ENCODE results near the gene GBX1. TPM values are rescaled to one million over a fixed set of nuclear protein-coding genes. Genes with fewer than 3 reads are reported as not detected.

Gene GBX1
- total and polyA plus RNA-seq, 2 donors (not counting 3 experiments of a cell fraction or from before 2014, with no cell fraction given) = not detected

DNA sequence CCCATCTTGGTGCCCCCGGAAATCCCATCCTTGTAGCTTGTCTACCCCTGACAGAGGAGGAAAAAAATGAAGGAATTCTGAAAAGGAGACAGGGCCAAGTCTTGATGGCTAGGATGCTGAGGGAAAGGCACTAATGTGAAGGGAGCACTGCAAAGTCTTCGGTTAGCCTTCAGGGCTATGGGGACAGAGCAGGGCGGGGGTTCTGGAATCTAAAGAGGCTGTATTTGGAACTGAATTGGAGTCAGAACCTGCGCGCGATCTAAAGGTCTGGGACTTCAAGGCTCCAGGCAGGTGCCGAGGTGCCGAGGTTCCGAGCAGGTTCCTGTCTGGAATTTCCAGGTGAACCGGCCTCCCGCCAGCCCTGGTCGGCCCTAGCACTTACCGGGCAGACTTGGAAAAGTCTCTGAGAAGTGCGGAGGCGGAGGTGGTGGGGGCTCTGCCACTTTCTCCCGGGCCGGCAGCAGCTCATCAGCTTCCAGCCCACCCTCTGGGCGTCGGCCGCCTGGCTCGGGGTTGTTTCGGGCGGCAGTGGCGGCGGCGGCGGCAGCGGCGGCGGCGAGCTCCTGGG, 781 bp downstream of the GBX1 start:
- Histone ChIP-seq H3K9ac (replicated peaks; ENCODE audit: extremely low read depth, insufficient read depth, low read length) (no peak overlapping the region), H3K36me3 (ENCODE audit: control insufficient read depth in 2 of 2, extremely low read depth in 1 of 2, insufficient read depth in 2 of 2, low read length in 2 of 2) (no peaks in the 10 kb centered on the region), H3K27me3 (ENCODE audit: control insufficient read depth in 2 of 2, insufficient read depth in 2 of 2, low read length in 2 of 2) (peaks cover 45 to 67% of the 10 kb centered on the region in 2 experiments), H3K4me1 (ENCODE audit: control insufficient read depth, extremely low read depth, insufficient read depth, low read length) (peaks cover 6% of the 10 kb centered on the region), H2AFZ (ENCODE audit: low read depth, low read length) (peak overlapping the region; percentile 58), H3K9me1 (replicated peaks; ENCODE audit: control insufficient read depth, extremely low read depth, insufficient read depth, low read length) (no peaks in the 10 kb centered on the region), H3K79me2 (ENCODE audit: control insufficient read depth, insufficient read depth, low read length) (no peaks in the 10 kb centered on the region), H3K4me3 (replicated peaks in 1 of 3; ENCODE audit: insufficient read depth in 1 of 3, low read depth in 1 of 3, low read length in 3 of 3) (peak overlapping the region in 2 of 3 experiments; percentile 26 to 27), H3K9me3 (replicated peaks; ENCODE audit: control insufficient read depth, insufficient read depth, low read length) (no peaks in the 10 kb centered on the region), H4K20me1 (replicated peaks; ENCODE audit: control insufficient read depth, extremely low read depth, insufficient read depth, low read length) (no peaks in the 10 kb centered on the region), H3K27ac (ENCODE audit: insufficient read depth, low read depth, low read length) (no peak overlapping the region), H3K4me2 (ENCODE audit: insufficient read depth, low read length) (no peak overlapping the region)
- POLR2A ChIA-PET = no interaction called here
- no peak for FAIRE-seq
- DNase-seq (ENCODE audit: low read depth, low spot score) = no peak
- intact Hi-C loops (cut with micrococcal nuclease) (no loop called here), dilution Hi-C loops (cut with MboI; ENCODE audit: extremely low pct_ligation_motif_present, low sequenced_read_pairs) (no loop called here)
- TF ChIP-seq EZH2 (IDR thresholded peaks at IDR 0.05; ENCODE audit: borderline replicate concordance, low read depth, low read length, severe bottlenecking) = no peak
- TF ChIP-seq, protein P1, sequence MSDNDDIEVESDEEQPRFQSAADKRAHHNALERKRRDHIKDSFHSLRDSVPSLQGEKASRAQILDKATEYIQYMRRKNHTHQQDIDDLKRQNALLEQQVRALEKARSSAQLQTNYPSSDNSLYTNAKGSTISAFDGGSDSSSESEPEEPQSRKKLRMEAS (IDR thresholded peaks at IDR 0.05; ENCODE audit: insufficient read depth, insufficient read length) = no peak
- TF ChIP-seq JUN (IDR thresholded peaks at IDR 0.05; ENCODE audit: borderline replicate concordance, insufficient read depth, insufficient read length, low read depth) = no peak
- no peak for TF ChIP-seq FOS (IDR thresholded peaks at IDR 0.05; ENCODE audit: borderline replicate concordance, insufficient read depth, low read length)
- no peak for TF ChIP-seq GATA2 (IDR thresholded peaks at IDR 0.05; ENCODE audit: insufficient read depth, insufficient read length, low read depth, low read length)
- TF ChIP-seq POLR2A (IDR thresholded peaks at IDR 0.05; ENCODE audit: low read depth, low read length) = no peak
- no peak for TF ChIP-seq POLR2AphosphoS5 (IDR thresholded peaks at IDR 0.05; ENCODE audit: insufficient read depth, low read depth, low read length)
- TF ChIP-seq CTCF (IDR thresholded peaks at IDR 0.05; ENCODE audit: extremely low read depth in 1 of 2, insufficient read depth in 1 of 2, low read depth in 1 of 2, low read length in 2 of 2) = no peak
- no peak for TF ChIP-seq MYC (IDR thresholded peaks at IDR 0.05; ENCODE audit: low read depth, low read length)
- no TSS peak for BruUV-seq (replicated peaks)
- CTCF ChIA-PET = interaction anchor here (1.0 to 1.4 kb wide), 3 partner anchors 19 to 43 kb away, joined by 3 to 5 read pairs (median 4); no protein-coding TSS in a partner anchor

Measured in endothelial cell of umbilical vein (primary cell).